Measurements from ENCODE around the gene MPPED2. TPM values are rescaled to one million over a fixed set of nuclear protein-coding genes. Genes with fewer than 3 reads are reported as not detected.

The MPPED2 gene
- total RNA-seq, 4 donors from 2014 or later, result 2.2 to 11.5 (median 4.7) TPM

GRCh38 chr11:30509364-30509763, 76.8 kb downstream of the MPPED2 start:
- H3K4me1 ChIP-seq, result no peaks in the 10 kb centered on the region
- no peak for DNase-seq (ENCODE audit: low spot score in 2 of 2)
- no peaks in the 10 kb centered on the region for H3K9me3 ChIP-seq
- WGBS, 2 donors, result 65 to 73% methylated on average over 2 of the region's 2 CpGs
- no peak overlapping the region for H3K4me3 ChIP-seq
- no peaks in the 10 kb centered on the region for H3K27me3 ChIP-seq
- TF ChIP-seq EP300 (IDR thresholded peaks at IDR 0.05) (no peak), POLR2A (IDR thresholded peaks at IDR 0.05) (no peak), CTCF (IDR thresholded peaks at IDR 0.05) (no peak)
- H3K36me3 ChIP-seq, result no peaks in the 10 kb centered on the region
- H3K27ac ChIP-seq, result no peak overlapping the region

- Histone ChIP-seq H3K27ac (no peak overlapping the region), H3K27me3 (no peaks in the 10 kb centered on the region), H3K4me3 (no peak overlapping the region), H3K9me3 (no peaks in the 10 kb centered on the region), H3K36me3 (no peaks in the 10 kb centered on the region), H3K4me1 (no peaks in the 10 kb centered on the region)
- WGBS, 2 donors, result 62 to 70% methylated on average over 3 of the region's 3 CpGs
- no peak for DNase-seq (ENCODE audit: low spot score in 2 of 2)
- no peak for TF ChIP-seq POLR2A (IDR thresholded peaks at IDR 0.05)
- TF ChIP-seq EP300 (IDR thresholded peaks at IDR 0.05), result no peak
- no peak for TF ChIP-seq CTCF (IDR thresholded peaks at IDR 0.05)
These were observed 77.6 kb downstream of the MPPED2 start for GRCh38 chr11:30508594-30508993.

GRCh38 chr11:30505603-30506002, 80.5 kb downstream of the MPPED2 start:
- no peaks in the 10 kb centered on the region for H3K27me3 ChIP-seq
- no peaks in the 10 kb centered on the region for H3K36me3 ChIP-seq
- no peak for TF ChIP-seq POLR2A (IDR thresholded peaks at IDR 0.05)
- TF ChIP-seq EP300 (IDR thresholded peaks at IDR 0.05), result no peak
- no peak for TF ChIP-seq CTCF (IDR thresholded peaks at IDR 0.05)
- H3K27ac ChIP-seq, result no peak overlapping the region
- H3K9me3 ChIP-seq, result no peaks in the 10 kb centered on the region
- DNase-seq (ENCODE audit: low spot score in 2 of 2), result no peak
- H3K4me1 ChIP-seq, result no peaks in the 10 kb centered on the region
- WGBS, 2 donors, result 89 to 92% methylated on average over 3 of the region's 3 CpGs
- H3K4me3 ChIP-seq, result no peak overlapping the region

- H3K27me3 ChIP-seq, result no peaks in the 10 kb centered on the region
- H3K9me3 ChIP-seq, result no peaks in the 10 kb centered on the region
- no peaks in the 10 kb centered on the region for H3K4me1 ChIP-seq
- no peak overlapping the region for H3K4me3 ChIP-seq
- DNase-seq (ENCODE audit: low spot score in 2 of 2), result no peak
- no peak overlapping the region for H3K27ac ChIP-seq
- H3K36me3 ChIP-seq, result no peaks in the 10 kb centered on the region
- WGBS, 2 donors, result 45 to 65% methylated on average over 2 of the region's 2 CpGs
- TF ChIP-seq EP300 (IDR thresholded peaks at IDR 0.05), result no peak
These were observed 81.7 kb downstream of the MPPED2 start for GRCh38 chr11:30504468-30504867.

GRCh38 chr11:30503156-30503555, 83.0 kb downstream of the MPPED2 start:
- 81 to 86% methylated on average over 6 of the region's 6 CpGs for WGBS, 2 donors

More at GRCh38 chr11:30503156-30503555, 83.0 kb downstream of the MPPED2 start:
- no peak overlapping the region for H3K4me3 ChIP-seq
- TF ChIP-seq POLR2A (IDR thresholded peaks at IDR 0.05) (no peak), EP300 (IDR thresholded peaks at IDR 0.05) (no peak), CTCF (IDR thresholded peaks at IDR 0.05) (no peak)
- H3K36me3 ChIP-seq, result no peaks in the 10 kb centered on the region
- H3K9me3 ChIP-seq, result no peaks in the 10 kb centered on the region
- no peaks in the 10 kb centered on the region for H3K27me3 ChIP-seq
- no peaks in the 10 kb centered on the region for H3K4me1 ChIP-seq
- no peak overlapping the region for H3K27ac ChIP-seq
- DNase-seq (ENCODE audit: low spot score in 2 of 2), result no peak

All from tibial nerve (tissue), 4 donors.